ENCODE measurements around the gene GPR107. TPM values are rescaled to one million over a fixed set of nuclear protein-coding genes. Genes with fewer than 3 reads are reported as not detected.

The GPR107 gene
- total RNA-seq, 3 donors from 2014 or later: 15.9 to 21.7 (median 17.9) TPM

DNA sequence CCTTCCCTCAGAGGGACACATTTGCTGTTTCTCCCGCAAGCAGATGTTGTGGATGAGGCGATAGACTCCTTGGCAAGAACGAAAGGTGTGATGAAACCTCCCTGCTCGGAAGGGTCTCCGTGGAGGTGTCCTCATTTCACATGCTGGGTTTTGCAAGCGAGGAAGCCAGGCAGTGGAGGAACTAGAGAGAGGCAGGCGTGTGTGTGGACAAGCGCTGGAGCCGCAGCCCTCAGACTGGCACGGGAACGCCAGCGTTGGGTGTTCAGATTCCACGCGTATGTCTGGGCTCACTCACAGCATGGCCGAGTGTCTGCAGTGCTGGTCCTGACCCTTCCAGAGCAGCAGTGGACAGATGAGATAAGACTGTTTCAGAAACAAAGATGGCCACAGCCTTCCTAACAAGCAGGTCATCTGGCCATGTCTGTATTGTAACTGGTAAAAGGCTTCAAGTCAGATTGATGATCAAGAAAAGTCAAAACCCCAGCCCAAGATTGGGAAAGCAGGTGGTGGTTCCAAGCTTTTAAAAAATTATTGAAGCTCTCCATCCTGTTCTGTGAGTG lies 83.5 kb downstream of the GPR107 start:
- DNase-seq (no peak), ATAC-seq (no peak)
- Mint-ChIP-seq H3K36me3 (ENCODE audit: insufficient read depth) (peaks cover 20% of the 10 kb centered on the region), H3K27me3 (ENCODE audit: low read depth) (no peaks in the 10 kb centered on the region), H3K4me1 (ENCODE audit: low read depth) (peaks cover 44% of the 10 kb centered on the region), H3K4me3 (no peak overlapping the region), H3K9me3 (no peaks in the 10 kb centered on the region)

GRCh38 chr9:130137641-130138081 lies 84.0 kb downstream of the GPR107 start:
- no peak overlapping the region for H3K4me3 Mint-ChIP-seq
- DNase-seq (no peak), ATAC-seq (no peak)
- no peaks in the 10 kb centered on the region for H3K27me3 Mint-ChIP-seq (ENCODE audit: low read depth)
- no peaks in the 10 kb centered on the region for H3K9me3 Mint-ChIP-seq
- H3K4me1 Mint-ChIP-seq (ENCODE audit: low read depth): peaks cover 43% of the 10 kb centered on the region
- H3K36me3 Mint-ChIP-seq (ENCODE audit: insufficient read depth): peaks cover 20% of the 10 kb centered on the region

GRCh38 chr9:130138171-130138653 lies 84.5 kb downstream of the GPR107 start:
- no peaks in the 10 kb centered on the region for H3K9me3 Mint-ChIP-seq
- H3K4me1 Mint-ChIP-seq (ENCODE audit: low read depth): peaks cover 38% of the 10 kb centered on the region
- no peak overlapping the region for H3K4me3 Mint-ChIP-seq
- ATAC-seq (no peak), DNase-seq (no peak)
- peaks cover 15% of the 10 kb centered on the region for H3K36me3 Mint-ChIP-seq (ENCODE audit: insufficient read depth)
- no peaks in the 10 kb centered on the region for H3K27me3 Mint-ChIP-seq (ENCODE audit: low read depth)

GRCh38 chr9:130138791-130139190 lies 85.1 kb downstream of the GPR107 start:
- ATAC-seq (peak in 1 of 2 donors; percentile 40), DNase-seq (no peak)
- Mint-ChIP-seq H3K9me3 (no peaks in the 10 kb centered on the region), H3K4me3 (no peak overlapping the region), H3K36me3 (ENCODE audit: insufficient read depth) (peaks cover 14% of the 10 kb centered on the region), H3K4me1 (ENCODE audit: low read depth) (peaks cover 40% of the 10 kb centered on the region), H3K27me3 (ENCODE audit: low read depth) (peaks cover 2% of the 10 kb centered on the region)

GRCh38 chr9:130139251-130139650 lies 85.5 kb downstream of the GPR107 start:
- Mint-ChIP-seq H3K36me3 (ENCODE audit: insufficient read depth) (peaks cover 14% of the 10 kb centered on the region), H3K27me3 (ENCODE audit: low read depth) (peaks cover 6% of the 10 kb centered on the region), H3K4me1 (ENCODE audit: low read depth) (peaks cover 44% of the 10 kb centered on the region), H3K4me3 (no peak overlapping the region), H3K9me3 (no peaks in the 10 kb centered on the region)
- DNase-seq (no peak), ATAC-seq (no peak)

DNA sequence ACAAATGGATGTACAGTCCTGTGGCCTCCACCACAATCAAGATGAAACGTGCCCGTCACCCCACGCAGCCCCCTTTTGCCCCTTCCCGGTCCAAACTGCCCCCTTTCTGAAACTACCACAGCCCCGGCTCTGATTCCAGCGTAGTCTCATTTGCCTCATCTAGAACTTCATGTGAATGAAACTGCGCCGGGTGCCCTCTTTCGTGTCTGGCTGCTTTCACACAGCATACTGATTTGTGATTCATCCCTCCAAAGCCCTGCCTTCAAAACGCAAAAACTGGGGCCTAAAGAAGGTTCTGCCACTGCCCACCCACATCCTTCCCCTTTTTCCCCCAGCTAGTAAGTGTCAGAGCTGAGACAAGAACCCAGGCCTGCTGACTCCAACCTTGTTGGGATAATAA lies 87.0 kb downstream of the GPR107 start:
- peaks cover 47% of the 10 kb centered on the region for H3K4me1 Mint-ChIP-seq (ENCODE audit: low read depth)
- H3K36me3 Mint-ChIP-seq (ENCODE audit: insufficient read depth): peaks cover 9% of the 10 kb centered on the region
- ATAC-seq (peak; percentile 84 to 87), DNase-seq (peak; percentile 18)
- no peak overlapping the region for H3K4me3 Mint-ChIP-seq
- H3K9me3 Mint-ChIP-seq: no peaks in the 10 kb centered on the region
- peaks cover 17% of the 10 kb centered on the region for H3K27me3 Mint-ChIP-seq (ENCODE audit: low read depth)

GRCh38 chr9:130142056-130142455 lies 88.3 kb downstream of the GPR107 start:
- no peak for ATAC-seq
- Mint-ChIP-seq H3K9me3 (no peaks in the 10 kb centered on the region), H3K4me3 (no peak overlapping the region), H3K4me1 (ENCODE audit: low read depth) (peaks cover 40% of the 10 kb centered on the region), H3K27me3 (ENCODE audit: low read depth) (peaks cover 25% of the 10 kb centered on the region), H3K36me3 (ENCODE audit: insufficient read depth) (peaks cover 2% of the 10 kb centered on the region)
- no peak for DNase-seq

- DNase-seq: no peak
- ATAC-seq: no peak
- no peak overlapping the region for H3K4me3 Mint-ChIP-seq
- H3K27me3 Mint-ChIP-seq (ENCODE audit: low read depth): peaks cover 25% of the 10 kb centered on the region
- no peaks in the 10 kb centered on the region for H3K36me3 Mint-ChIP-seq (ENCODE audit: insufficient read depth)
- peaks cover 36% of the 10 kb centered on the region for H3K4me1 Mint-ChIP-seq (ENCODE audit: low read depth)
- H3K9me3 Mint-ChIP-seq: no peaks in the 10 kb centered on the region
Measured at GRCh38 chr9:130142641-130143040, 88.9 kb downstream of the GPR107 start.

- Mint-ChIP-seq H3K27me3 (ENCODE audit: low read depth) (peaks cover 27% of the 10 kb centered on the region), H3K36me3 (ENCODE audit: insufficient read depth) (no peaks in the 10 kb centered on the region), H3K4me3 (no peak overlapping the region), H3K9me3 (no peaks in the 10 kb centered on the region), H3K4me1 (ENCODE audit: low read depth) (peaks cover 32% of the 10 kb centered on the region)
- no peak for ATAC-seq
- no peak for DNase-seq
Measured at GRCh38 chr9:130143279-130143893, 89.7 kb downstream of the GPR107 start.

DNA sequence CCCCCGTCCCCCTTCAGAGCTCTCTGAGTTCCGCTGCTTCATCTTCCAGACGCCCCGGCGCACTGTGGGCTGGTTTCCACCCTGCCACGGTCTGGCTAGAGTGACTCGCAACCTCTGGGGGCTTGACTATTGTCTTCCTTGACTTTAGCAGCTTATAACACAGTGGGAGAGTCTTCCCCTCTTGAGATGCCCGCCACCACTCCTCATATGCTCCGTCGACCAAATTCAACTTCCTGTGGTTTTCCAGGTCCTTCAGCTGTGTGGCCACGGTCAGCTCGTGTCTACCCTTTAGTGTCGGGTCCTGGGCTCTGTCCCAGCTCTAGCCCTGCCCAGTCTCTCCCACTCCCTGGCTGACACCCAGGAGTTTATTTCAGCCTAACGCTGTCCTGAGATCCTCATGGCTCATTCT lies 90.3 kb downstream of the GPR107 start:
- DNase-seq: peak; percentile 23
- no peaks in the 10 kb centered on the region for H3K36me3 Mint-ChIP-seq (ENCODE audit: insufficient read depth)
- H3K4me1 Mint-ChIP-seq (ENCODE audit: low read depth): peaks cover 26% of the 10 kb centered on the region
- peak in 1 of 2 donors; percentile 38 for ATAC-seq
- H3K9me3 Mint-ChIP-seq: no peaks in the 10 kb centered on the region
- no peak overlapping the region for H3K4me3 Mint-ChIP-seq
- peaks cover 27% of the 10 kb centered on the region for H3K27me3 Mint-ChIP-seq (ENCODE audit: low read depth)

DNA sequence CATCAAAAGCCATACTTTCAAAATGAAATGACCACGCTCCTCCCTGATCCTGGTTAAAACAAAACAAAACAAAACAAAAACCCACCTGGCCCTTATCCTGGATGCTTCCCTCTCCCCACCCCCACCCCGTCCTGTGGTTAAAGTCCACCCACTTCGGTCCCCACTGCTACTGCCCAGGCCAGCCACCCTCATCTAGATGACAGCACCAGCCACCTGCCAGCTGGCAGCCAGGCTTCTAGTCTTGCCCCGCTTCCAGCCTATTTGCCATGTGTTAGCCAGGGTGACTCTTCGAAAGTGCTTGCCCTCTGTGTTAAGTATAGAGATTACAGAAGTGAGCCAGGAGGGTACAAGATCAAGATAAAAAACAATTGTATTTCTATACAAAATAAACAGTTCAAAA lies 91.0 kb downstream of the GPR107 start:
- ATAC-seq (no peak), DNase-seq (no peak)
- H3K27me3 Mint-ChIP-seq (ENCODE audit: low read depth): peaks cover 27% of the 10 kb centered on the region
- H3K4me3 Mint-ChIP-seq: no peak overlapping the region
- peaks cover 20% of the 10 kb centered on the region for H3K4me1 Mint-ChIP-seq (ENCODE audit: low read depth)
- no peaks in the 10 kb centered on the region for H3K9me3 Mint-ChIP-seq
- H3K36me3 Mint-ChIP-seq (ENCODE audit: insufficient read depth): no peaks in the 10 kb centered on the region

DNA sequence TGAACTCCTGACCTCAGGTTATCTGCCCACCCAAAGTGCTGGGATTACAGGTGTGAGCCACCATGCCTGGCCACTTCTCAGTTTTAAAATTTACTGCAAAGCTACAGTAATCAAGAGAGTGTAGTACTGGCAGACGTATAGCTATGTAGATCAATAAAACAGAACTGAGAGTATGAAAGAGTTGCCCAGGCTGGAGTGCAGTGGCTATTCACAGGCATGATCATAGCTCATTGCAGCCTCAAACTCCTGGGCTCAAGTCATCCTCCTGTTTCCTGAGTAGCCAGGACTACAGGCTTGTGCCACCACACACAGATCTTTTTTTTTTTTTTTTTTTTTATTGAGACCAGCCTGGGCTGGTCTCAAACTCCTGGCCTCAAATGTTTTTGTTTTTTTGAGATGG lies 92.0 kb downstream of the GPR107 start:
- Mint-ChIP-seq H3K27me3 (ENCODE audit: low read depth) (peaks cover 27% of the 10 kb centered on the region), H3K4me3 (no peak overlapping the region), H3K4me1 (ENCODE audit: low read depth) (peaks cover 14% of the 10 kb centered on the region), H3K9me3 (no peaks in the 10 kb centered on the region), H3K36me3 (ENCODE audit: insufficient read depth) (no peaks in the 10 kb centered on the region)
- ATAC-seq (no peak), DNase-seq (no peak)

GRCh38 chr9:130147198-130147597 lies 93.5 kb downstream of the GPR107 start:
- ATAC-seq (no peak), DNase-seq (no peak)
- H3K4me1 Mint-ChIP-seq (ENCODE audit: low read depth): peaks cover 10% of the 10 kb centered on the region
- peaks cover 27% of the 10 kb centered on the region for H3K27me3 Mint-ChIP-seq (ENCODE audit: low read depth)
- no peaks in the 10 kb centered on the region for H3K9me3 Mint-ChIP-seq
- H3K4me3 Mint-ChIP-seq: no peak overlapping the region
- no peaks in the 10 kb centered on the region for H3K36me3 Mint-ChIP-seq (ENCODE audit: insufficient read depth)

DNA sequence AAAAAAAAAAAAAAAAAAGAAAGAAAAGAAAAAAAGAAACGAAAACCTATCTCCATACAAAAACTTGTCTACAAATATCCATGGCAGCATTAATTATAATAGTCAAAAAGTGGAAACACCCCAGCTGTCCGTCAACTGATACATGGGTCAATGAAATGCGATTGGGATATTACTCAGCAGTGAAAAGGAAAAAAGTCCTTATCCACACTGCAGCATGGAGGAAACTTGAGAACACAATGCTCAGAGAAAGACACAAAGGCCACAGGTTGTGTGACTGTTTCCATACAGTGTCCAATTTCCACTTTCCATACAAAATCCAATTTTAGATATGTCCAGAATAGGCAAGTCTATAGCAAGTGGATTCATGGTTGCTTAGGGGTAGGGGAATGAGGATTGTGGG lies 94.2 kb downstream of the GPR107 start:
- Mint-ChIP-seq H3K36me3 (ENCODE audit: insufficient read depth) (no peaks in the 10 kb centered on the region), H3K27me3 (ENCODE audit: low read depth) (peaks cover 27% of the 10 kb centered on the region), H3K4me3 (no peak overlapping the region), H3K4me1 (ENCODE audit: low read depth) (peaks cover 10% of the 10 kb centered on the region), H3K9me3 (no peaks in the 10 kb centered on the region)
- ATAC-seq (no peak), DNase-seq (no peak)

DNA sequence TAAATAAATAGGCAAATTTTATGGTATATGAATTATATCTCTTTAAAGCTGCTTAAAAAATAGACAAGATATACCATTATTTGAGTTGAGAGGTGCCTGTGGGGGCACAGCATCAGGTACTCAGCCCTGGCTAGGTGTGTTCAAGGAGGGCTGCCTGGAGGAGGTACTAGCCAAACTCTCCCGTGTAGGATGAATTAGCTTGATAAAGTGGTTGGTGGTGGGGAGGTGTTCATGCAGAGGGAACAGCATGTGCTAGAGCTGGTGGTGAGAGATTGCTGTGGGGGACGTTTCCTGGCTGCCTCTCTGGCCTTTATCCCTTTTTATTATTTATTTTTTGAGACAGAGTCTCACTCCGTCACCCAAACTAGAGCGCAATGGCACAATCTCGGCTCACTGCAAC lies 95.3 kb downstream of the GPR107 start:
- Mint-ChIP-seq H3K4me1 (ENCODE audit: low read depth) (peaks cover 5% of the 10 kb centered on the region), H3K4me3 (no peak overlapping the region), H3K9me3 (no peaks in the 10 kb centered on the region), H3K27me3 (ENCODE audit: low read depth) (peaks cover 23% of the 10 kb centered on the region), H3K36me3 (ENCODE audit: insufficient read depth) (no peaks in the 10 kb centered on the region)
- ATAC-seq (no peak), DNase-seq (no peak)
